HUES48 (cell line): Measurements from ENCODE around the gene FSTL4.

Experiments used
- H3K27ac ChIP-seq: one replicate; pipeline ENCODE4 v1.7.0; 2013; ENCODE audit warnings: low read depth, low read length, inconsistent platforms
- H3K27me3 ChIP-seq: 2 replicates; pipeline ENCODE4 v1.6.1; 2013; ENCODE audit warnings: mild to moderate bottlenecking, low read length; ENCODE audit not compliant: control insufficient read depth, insufficient read depth
- H3K36me3 ChIP-seq: 2 replicates; pipeline ENCODE4 v1.6.1; 2013; ENCODE audit warnings: low read length; ENCODE audit not compliant: control insufficient read depth, insufficient read depth
- H3K4me1 ChIP-seq: 2 replicates; pipeline ENCODE4 v1.6.1; 2013; ENCODE audit warnings: mild to moderate bottlenecking, low read length; ENCODE audit not compliant: control insufficient read depth, insufficient read depth
- H3K4me3 ChIP-seq: 2 replicates; pipeline ENCODE4 v1.5.1; 2013; ENCODE audit warnings: mild to moderate bottlenecking, low read depth, low read length
- H3K9ac ChIP-seq: 2 replicates; pipeline ENCODE4 v1.6.1; 2013; ENCODE audit warnings: mild to moderate bottlenecking, low read depth, low read length, moderate library complexity
- H3K9me3 ChIP-seq: 2 replicates; pipeline ENCODE4 v1.6.1; 2013; ENCODE audit warnings: low read length; ENCODE audit not compliant: control insufficient read depth, insufficient read depth

FSTL4 gene

GRCh38 chr5:133360693-133361472 is 251.5 kb downstream of the FSTL4 start:
- Histone ChIP-seq H3K9me3 (no peaks in the 10 kb centered on the region), H3K4me3 (no peak overlapping the region), H3K27ac (no peak overlapping the region), H3K4me1 (peaks cover 35% of the 10 kb centered on the region), H3K36me3 (no peaks in the 10 kb centered on the region), H3K9ac (no peak overlapping the region), H3K27me3 (no peaks in the 10 kb centered on the region)

- Histone ChIP-seq H3K27me3 (no peaks in the 10 kb centered on the region), H3K9me3 (no peaks in the 10 kb centered on the region), H3K9ac (no peak overlapping the region), H3K4me1 (peaks cover 25% of the 10 kb centered on the region), H3K36me3 (no peaks in the 10 kb centered on the region), H3K27ac (no peak overlapping the region), H3K4me3 (no peak overlapping the region)
Observed at GRCh38 chr5:133359861-133360260, 252.5 kb downstream of the FSTL4 start.

- Histone ChIP-seq H3K36me3 (no peaks in the 10 kb centered on the region), H3K4me1 (peaks cover 12% of the 10 kb centered on the region; the same call in 1 of the 2 replicates), H3K9ac (no peak overlapping the region), H3K27ac (no peak overlapping the region), H3K9me3 (no peaks in the 10 kb centered on the region), H3K27me3 (no peaks in the 10 kb centered on the region), H3K4me3 (no peak overlapping the region)
Observed at GRCh38 chr5:133358271-133358670, 254.1 kb downstream of the FSTL4 start.

- no peaks in the 10 kb centered on the region for H3K27me3 ChIP-seq
- no peak overlapping the region for H3K9ac ChIP-seq
- H3K36me3 ChIP-seq: no peaks in the 10 kb centered on the region
- no peak overlapping the region for H3K4me3 ChIP-seq
- 0 out of 2 replicates have a peak, but pooled peaks cover 10% of the 10 kb centered on the region for H3K4me1 ChIP-seq
- H3K27ac ChIP-seq: no peak overlapping the region
- H3K9me3 ChIP-seq: no peaks in the 10 kb centered on the region
Observed at GRCh38 chr5:133357758-133358157, 254.6 kb downstream of the FSTL4 start.

- Histone ChIP-seq H3K36me3 (no peaks in the 10 kb centered on the region), H3K27me3 (no peaks in the 10 kb centered on the region), H3K4me3 (no peak overlapping the region), H3K9me3 (no peaks in the 10 kb centered on the region), H3K4me1 (0 out of 2 replicates have a peak, but pooled peaks cover 10% of the 10 kb centered on the region), H3K9ac (no peak overlapping the region), H3K27ac (no peak overlapping the region)
Observed at GRCh38 chr5:133356984-133357421, 255.3 kb downstream of the FSTL4 start.

GRCh38 chr5:133356396-133356983 is 255.9 kb downstream of the FSTL4 start:
- Histone ChIP-seq H3K27ac (no peak overlapping the region), H3K9me3 (no peaks in the 10 kb centered on the region), H3K36me3 (no peaks in the 10 kb centered on the region), H3K4me3 (no peak overlapping the region), H3K27me3 (no peaks in the 10 kb centered on the region), H3K4me1 (0 out of 2 replicates have a peak, but pooled peaks cover 10% of the 10 kb centered on the region), H3K9ac (no peak overlapping the region)

- no peaks in the 10 kb centered on the region for H3K27me3 ChIP-seq
- H3K4me3 ChIP-seq: no peak overlapping the region
- H3K9me3 ChIP-seq: no peaks in the 10 kb centered on the region
- H3K9ac ChIP-seq: no peak overlapping the region
- H3K36me3 ChIP-seq: no peaks in the 10 kb centered on the region
- no peak overlapping the region for H3K27ac ChIP-seq
- 0 out of 2 replicates have a peak, but pooled peaks cover 3% of the 10 kb centered on the region for H3K4me1 ChIP-seq
Observed at GRCh38 chr5:133354323-133355185, 257.8 kb downstream of the FSTL4 start.

GRCh38 chr5:133353741-133354140 is 258.6 kb downstream of the FSTL4 start:
- H3K9ac ChIP-seq: no peak overlapping the region
- H3K4me1 ChIP-seq: 0 out of 2 replicates have a peak, but pooled peaks cover 3% of the 10 kb centered on the region
- no peaks in the 10 kb centered on the region for H3K27me3 ChIP-seq
- no peaks in the 10 kb centered on the region for H3K9me3 ChIP-seq
- H3K27ac ChIP-seq: no peak overlapping the region
- no peaks in the 10 kb centered on the region for H3K36me3 ChIP-seq
- H3K4me3 ChIP-seq: no peak overlapping the region

GRCh38 chr5:133348406-133348805 is 263.9 kb downstream of the FSTL4 start:
- no peaks in the 10 kb centered on the region for H3K36me3 ChIP-seq
- H3K9me3 ChIP-seq: no peaks in the 10 kb centered on the region
- H3K9ac ChIP-seq: no peak overlapping the region
- no peak overlapping the region for H3K27ac ChIP-seq
- H3K4me3 ChIP-seq: no peak overlapping the region
- H3K27me3 ChIP-seq: no peaks in the 10 kb centered on the region
- H3K4me1 ChIP-seq: peaks cover 13% of the 10 kb centered on the region

GRCh38 chr5:133347039-133347438 is 265.3 kb downstream of the FSTL4 start:
- Histone ChIP-seq H3K27ac (no peak overlapping the region), H3K36me3 (no peaks in the 10 kb centered on the region), H3K9me3 (no peaks in the 10 kb centered on the region), H3K27me3 (no peaks in the 10 kb centered on the region), H3K9ac (no peak overlapping the region), H3K4me1 (peaks cover 20% of the 10 kb centered on the region), H3K4me3 (no peak overlapping the region)
